HG03097 (cell line): ENCODE data around the gene C14orf180.
"Not testable (repeated sequence)": the region's sequence is repeated elsewhere in the genome, so short reads cannot be mapped to it uniquely, and the experiment has no call there.

Source experiments
- ATAC-seq: cut with Tn5 transposase; IDR thresholded peaks from one replicate; pipeline ENCODE4 v1.9.1; 2021; ENCODE audit not compliant: unreplicated experiment, low FRiP score

Gene C14orf180

DNA sequence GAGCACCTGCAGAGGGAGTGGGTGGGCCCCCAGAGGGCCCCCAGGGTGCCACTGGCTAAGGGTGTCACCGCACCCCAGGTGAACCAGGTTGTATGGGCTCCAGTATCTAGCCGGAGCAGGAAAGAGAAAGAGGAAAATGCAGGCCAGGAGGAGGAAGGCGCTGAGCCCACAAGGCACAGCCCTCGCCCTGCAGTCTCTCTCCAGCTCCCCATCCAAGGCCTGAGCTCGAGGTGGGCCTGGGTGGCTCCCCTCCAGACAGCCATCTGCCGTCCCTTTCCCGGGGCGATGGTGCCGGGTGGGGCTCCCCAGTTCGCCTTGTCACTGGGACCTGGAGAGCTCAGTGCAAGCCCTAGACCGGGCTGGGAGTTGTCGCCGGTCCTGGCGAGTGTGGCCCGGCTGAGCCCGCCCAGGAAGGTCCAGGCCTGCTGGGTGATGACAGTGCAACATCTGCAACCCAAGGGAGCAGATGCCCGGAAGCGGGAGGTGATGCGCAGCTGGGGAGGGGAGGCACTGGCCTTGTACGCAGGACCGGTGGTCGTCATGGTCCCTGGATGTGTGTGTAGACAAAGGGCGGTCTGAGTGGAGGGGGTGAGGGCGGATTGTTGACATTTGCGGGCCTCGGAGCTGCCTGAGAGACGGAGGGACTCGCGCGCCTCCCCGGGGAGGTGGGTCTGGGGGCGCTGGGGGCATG, 24.3 kb downstream of the C14orf180 start:
- no peak for ATAC-seq

DNA sequence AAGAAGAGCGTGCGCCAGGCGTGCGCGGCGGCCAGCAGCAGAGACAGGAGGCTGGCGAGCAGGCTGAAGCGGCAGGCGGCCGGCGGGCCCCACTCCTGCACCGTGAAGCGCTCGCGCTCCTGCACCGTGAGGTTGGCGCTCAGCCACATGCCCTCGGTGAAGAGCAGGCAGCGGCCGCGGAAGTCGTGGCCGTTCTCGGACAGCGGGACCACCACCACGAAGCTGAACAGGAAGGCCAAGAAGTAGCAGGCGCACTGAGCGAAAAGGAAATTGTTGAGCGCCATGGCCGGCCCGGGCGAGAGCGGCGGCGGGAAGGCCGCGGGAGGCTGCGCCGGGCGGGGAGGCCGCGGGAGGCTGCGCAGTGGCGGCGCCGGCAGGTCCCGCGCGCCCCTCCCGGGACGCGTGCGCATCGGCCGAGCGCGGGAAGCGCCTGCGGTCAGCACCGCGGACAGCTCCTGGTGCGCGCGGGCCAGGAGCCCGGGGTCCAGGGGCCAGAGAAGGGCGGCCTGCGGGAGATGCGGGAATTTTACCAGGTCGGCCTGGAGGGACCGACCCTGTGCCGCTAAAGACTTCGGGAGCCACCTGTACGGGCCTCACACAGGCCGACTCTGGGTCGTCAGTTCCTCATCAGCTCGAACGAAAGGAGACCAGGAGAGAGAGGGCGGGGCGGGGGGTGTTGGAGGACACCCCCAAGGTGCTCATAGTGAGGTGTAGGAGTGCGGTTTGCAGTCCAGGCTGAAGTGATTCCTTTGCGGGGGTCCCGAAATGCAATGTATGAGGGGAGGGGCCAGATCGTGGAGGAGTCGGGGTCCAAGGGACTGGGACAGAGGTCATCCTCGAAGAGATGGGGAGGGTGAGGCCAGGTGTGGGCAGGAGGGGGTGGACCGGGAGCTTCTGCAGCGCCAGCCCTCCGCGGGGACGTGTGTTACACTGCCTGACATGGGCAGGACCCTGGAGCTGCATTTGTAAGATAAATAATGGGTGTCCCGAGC, 25.2 kb downstream of the C14orf180 start, which contains the start of gene TMEM179:
TSS of gene TMEM179 (minus strand) at position 315 of the 992 bp plus-strand sequence. CDS start at position 284, 31 bp downstream.
- no peak for ATAC-seq

DNA sequence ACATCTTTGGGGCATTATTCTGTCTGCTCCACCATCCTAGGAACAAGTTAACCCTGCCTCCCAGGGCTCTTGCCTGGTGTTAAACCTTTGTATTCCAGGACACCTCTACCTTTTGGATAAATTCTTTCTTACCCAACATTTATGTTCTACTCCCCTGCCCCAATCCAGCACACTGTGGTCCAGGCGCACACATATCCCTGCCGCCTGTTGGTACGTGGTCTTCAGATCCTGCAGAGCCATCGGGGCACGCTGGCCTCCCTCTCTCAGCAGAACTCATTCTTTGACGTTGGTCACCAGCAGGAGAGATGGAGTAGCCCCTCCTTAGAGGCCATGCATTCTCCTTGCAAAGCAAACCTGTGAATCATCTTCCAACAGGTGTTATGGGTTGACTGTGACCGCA, 30.1 kb downstream of the C14orf180 start:
- no peak for ATAC-seq

DNA sequence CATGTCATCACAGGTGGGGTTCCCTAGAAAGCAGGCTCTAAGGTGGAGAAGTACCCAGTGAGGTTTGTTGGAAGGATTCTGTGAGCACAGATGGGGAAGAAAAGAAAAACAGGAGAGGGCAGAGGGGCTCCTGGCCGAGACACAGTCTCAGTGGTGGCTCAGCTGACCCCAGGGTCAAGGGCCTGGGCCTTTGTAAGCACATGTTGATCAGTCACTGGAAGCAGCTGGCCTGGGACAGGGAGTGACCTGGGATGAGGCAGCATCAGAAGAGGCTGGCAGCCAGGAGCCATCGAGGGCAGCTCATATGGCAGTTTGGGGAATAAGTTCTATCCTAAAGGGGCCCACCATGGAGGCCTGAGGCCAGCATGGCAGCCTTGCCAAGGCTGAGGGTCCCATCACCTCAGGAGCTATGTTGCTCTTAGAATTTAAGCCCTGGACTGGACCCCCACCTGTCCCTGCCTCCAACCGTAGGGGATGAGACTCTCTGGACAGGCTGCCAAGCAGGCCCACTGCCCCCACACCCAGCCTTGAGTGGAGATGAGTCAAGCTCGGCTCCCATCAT, 31.3 kb downstream of the C14orf180 start:
- ATAC-seq = no peak

DNA sequence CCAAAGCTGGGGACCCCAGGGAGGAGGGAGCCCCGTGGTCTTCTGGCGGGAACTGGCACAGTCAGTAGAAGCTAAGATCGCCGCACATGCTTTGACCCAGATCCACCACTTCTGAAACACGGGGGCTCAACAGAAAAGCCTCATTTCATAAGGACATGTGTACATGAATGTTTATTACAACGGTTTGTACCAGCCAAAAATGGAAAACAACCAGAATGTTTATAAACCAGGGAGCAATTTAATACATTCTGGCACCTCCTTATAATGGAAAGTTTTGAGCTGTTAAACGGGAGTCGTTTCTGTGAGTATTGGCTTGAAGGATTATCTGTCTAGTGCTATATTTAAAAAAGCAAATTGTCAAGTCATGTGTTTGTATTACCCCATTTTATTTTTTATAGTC, 32.3 kb downstream of the C14orf180 start:
- ATAC-seq = no peak

DNA sequence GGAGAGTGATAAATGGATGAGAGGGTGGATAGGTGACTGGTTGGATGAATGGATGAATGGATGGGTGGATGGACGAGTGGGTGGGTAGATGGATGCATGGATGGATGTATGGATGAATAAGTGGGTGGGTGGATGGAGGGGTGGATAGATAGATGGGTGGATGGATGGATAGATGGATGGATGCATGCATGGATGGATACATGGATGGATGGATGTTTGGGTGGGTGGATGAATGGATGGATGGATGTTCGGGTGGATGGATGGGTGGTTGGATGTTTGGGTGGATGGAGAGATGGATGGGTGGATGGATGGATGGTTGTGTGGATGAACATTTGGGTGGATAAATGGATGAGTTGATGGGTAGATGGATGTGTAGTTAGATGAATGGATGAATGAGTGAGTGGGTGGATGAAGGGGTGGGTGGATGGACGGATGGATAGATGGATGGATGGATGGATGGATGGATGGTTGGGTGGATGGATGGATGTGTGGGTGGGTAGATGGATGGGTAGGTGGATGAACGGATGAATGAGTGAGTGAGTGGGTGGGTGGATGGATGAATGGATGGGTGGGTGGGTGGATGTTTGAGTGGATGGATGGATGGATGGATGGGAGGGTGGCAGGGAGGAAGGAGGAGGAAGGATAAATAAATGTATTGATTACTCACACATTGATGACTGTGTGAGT, 34.7 kb downstream of the C14orf180 start:
- no peak for ATAC-seq

DNA sequence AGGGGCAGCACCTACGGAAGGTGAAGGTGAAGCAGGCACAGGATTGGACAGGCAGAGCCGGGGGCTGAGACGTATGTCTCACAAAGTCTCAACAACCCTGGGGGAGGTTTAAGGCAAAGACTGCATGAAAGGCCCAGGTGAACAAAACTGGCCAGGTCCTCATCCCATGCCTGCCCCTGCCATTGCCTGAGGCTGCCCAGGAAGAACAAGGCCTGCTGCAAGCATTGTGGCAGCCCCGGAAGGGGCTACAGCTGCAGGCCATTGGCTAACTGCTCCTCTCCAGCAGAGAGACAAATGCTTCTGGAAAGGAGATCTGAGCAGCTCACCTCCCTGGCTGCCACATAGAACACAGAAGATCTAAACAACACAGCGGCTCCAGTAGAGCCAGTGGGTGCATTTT, 45.4 kb downstream of the C14orf180 start:
- ATAC-seq = no peak

DNA sequence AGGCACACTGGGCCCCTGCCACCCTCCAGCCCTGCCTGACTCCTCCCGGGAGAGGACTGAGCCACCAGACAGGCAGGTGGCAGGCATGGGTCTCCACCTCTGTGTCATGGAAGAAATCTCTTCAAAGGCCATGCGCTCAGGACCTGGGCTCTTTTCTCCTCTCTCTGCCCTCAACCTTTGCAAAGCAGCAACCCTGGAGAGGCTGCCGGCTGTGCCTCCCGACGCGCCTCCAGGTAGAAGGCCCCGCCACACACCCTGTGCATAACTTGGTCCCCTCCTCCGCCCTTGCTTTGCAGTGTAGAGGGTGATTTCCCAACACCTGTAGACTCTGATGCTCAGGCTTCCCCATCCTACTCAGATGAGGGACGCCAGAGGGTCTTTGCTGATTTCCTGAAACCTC, 53.2 kb downstream of the C14orf180 start:
- ATAC-seq = no peak

DNA sequence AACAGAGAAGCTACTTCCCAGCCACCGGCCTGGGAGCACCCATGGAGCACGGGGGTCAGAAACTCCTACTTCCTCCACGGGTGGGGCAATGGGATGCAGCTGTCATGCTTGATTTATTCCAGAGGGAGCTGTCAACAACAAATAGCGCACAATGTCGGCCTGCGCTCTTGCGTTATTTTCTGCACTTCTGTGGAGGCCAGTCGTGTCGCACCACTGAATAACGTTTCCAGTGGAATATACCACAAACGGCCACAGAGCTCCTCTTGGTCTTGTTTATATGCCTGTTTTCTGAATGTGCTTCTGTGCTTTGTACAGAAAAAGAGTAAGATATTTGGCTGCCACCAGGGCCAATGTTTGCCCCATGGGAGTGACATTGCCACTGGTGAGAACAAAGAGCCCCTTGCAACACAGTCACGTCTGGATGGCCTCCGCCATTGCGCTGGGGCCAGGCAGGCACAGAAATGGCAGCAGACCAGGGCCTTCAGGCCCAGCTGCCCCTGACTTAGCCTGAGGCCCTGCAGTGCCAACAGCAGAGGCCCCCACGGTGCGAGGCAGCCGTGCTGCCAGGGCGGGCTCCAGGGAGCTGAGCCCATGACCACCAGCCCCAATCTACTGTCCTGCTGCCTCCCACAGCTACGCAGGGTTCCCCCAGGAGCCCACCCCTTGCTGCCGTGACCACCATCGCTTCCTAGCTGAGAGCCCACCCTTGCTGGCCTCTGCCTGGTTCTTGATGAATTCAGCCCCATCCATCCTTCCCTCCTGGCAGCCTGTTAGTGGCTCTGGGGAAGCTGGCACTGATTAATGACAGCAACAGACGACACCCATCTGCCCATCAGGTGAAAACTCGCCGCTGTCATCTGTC, 53.9 kb downstream of the C14orf180 start:
- no peak for ATAC-seq

DNA sequence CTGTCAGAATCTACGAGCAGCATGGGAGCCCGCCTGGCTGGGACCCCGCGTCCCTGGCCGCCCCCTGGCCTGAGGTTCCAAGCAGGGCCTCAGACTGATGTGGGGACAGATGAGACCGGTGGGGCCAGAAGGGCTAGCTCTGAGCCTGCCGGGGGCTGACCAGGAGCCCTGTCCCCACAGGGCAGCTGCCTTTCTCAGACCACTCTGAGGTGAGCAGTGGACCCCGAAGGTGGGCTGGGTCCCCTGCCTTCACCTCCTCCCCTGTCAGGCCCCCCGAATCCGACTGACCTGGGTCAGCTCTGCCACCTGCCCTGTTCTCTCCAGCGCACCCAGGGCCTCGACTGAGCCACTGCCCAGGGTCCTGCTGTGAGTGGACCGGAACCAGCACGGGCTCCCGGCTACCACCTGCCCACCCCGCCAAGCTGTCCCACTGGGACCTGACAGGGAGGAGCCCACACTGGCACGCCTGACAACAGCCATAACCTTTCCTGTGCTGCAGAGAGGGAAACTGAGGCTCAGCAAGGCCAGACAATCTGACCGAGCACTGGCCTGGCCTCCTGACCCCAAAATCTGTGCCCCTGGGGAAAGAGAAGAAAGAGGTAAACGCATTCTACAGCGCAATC, 54.7 kb downstream of the C14orf180 start:
- ATAC-seq = no peak

DNA sequence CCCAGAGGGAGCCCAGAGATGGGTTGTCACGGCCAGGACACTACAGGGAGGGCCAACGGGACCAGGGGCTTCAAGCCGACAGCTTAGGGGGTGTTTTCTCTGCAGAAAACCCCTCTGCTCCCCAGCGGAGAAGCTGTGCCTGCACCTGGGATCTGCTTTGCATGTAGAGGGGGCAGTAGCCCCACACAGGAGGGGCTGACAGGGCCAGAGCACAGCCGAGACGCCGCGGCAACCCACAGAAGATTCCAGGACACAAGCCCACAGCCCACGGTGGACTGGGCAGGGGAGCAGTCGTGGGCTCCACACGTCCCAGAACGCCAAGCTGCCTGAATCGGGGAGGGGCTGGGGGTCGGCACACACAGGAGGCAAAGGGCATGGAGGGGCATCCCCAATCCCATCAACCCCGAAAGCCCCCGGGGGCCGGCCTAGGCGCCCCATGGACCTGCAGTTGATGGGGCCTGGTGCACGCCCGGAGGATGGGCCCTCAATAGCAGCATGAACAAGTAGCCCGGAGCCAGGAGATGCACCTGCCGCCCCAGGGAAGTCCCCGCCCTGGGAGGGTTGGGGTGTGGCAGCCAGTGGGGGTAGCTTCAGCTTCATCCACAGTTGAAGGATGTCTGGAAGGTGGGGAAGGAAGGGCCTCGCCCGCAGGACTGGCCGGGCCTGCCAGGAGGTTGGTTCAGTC, 55.5 kb downstream of the C14orf180 start:
- ATAC-seq = no peak

DNA sequence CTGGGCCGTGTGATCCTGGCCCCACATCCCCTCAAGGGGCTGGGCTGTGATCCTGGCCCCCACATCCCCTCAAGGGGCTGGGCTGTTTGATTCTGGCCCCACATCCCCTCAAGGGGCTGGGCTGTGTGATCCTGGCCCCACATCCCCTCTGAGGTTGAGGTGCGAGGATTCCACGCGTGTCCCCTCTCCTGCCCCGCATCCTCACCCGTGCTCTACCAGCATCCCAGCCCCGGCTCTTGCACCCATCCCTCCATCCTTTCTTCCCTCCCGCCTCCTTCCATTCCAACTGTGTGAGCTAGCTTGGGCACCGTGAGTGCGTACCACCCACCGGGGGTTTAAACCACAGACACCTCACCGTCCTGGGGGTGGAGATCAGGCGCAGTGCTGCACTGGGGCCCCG, 56.2 kb downstream of the C14orf180 start:
- ATAC-seq = no peak

DNA sequence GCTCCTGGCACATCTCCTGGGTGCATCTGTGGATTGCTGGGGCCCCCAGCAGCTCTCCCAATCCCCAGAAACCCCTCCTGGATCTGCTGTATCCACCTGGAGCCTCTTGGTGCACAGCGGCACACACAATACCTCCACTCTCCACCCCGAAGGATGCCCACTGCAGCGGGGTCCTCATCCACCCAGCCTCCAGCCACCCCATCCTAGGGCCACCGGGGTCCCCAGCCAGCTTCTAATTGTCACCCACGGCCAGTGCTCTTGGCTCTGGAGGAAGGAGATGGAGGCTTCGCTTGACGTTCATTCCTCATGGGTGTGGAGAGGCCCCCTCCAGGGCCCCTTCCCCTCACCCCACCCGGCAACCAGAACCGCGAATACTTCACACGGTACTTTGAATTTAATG, 56.6 kb downstream of the C14orf180 start:
- no peak for ATAC-seq

DNA sequence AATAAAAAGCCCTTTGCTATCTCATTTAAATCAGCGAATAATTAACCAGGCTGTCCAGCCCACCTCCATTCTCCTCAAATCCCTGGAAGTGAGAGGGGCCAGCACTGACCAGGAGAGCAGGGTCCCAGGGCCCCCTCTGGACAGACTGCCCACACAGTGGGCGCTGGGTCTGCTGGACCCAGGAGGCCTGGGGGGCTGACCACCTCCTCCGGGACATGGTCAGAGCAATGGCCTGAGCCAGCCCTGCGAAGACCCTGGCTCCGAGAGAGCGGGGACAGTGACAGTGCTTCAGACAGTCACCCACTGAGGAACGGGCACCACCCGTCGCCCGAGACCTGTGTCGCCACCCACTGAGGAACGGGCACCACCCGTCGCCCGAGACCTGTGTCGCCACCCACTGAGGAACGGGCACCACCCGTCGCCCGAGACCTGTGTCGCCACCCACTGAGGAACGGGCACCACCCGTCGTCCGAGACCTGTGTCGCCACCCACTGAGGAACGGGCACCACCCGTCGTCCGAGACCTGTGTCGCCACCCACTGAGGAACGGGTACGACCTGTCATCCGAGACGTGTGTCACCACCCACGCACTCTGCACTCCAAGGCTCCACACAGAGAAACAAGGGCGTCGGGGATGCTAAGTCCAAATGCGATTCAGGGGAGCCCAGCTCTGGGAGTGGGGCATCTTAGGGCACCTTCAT, 57.4 kb downstream of the C14orf180 start:
- ATAC-seq = not testable (repeated sequence)

DNA sequence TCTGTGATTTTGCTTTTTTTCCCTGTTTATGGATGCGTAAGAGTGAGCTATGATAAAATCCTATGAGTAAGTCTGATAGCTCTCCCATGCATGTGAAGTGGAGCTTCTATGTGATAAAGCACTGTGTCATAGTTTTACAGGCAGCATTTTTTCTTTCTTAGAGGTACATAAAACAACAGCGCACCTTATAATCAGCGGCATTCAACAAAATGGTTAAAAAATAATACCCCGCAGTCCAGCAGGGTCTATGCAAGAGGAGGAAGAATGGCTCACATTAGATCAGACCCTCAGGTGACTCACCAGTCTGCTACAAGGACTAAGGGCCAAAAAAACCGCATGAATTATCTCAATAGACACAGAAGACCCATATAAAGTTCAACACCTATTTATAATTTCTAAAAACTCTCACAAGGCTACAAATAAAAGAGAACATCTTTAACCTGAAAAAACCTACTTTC, 58.0 kb downstream of the C14orf180 start:
- no peak for ATAC-seq

DNA sequence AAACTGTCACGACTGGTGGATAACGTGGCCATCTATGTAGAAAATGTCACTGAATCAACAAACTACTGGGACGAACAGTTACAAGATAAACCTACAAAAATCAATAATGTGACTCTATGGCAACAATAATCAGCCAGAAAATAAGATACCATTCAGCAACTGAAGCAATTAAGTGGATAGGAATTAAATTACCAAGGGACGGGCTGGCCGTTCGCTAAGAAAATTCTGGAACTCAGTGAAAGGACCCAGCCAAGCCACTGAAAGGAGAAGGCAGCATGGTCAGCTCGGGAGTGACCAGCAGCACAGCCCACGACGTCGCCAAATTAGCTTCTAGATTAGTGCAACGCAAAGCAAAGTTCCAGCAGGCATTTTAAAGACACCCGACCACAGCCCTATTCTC, 58.6 kb downstream of the C14orf180 start:
- no peak for ATAC-seq

DNA sequence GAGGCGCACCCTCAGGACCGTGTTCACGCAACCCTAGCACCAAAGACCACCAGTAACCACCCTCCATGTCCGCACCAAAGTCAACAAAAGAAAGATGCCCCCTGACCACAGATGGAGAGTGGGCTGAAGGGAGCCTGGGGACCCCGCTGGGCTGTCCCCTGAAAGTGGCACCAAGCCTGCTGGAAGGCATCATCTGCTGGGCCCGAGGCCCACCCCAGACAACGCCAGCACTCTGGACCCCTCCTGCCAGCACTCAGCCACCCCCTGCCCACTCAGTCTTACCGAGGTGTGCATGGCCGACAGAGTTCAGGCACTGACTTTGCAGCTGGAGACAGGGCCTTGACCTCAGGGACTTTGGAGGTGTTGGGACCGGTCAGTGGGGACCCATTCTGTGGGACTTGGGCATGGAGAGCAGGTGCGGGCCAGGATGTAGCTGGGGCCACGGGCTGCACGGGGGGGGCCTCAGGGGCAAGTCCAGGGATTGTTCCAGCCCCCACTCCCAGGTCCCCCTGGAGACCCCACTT, 59.4 kb downstream of the C14orf180 start:
- ATAC-seq = no peak

DNA sequence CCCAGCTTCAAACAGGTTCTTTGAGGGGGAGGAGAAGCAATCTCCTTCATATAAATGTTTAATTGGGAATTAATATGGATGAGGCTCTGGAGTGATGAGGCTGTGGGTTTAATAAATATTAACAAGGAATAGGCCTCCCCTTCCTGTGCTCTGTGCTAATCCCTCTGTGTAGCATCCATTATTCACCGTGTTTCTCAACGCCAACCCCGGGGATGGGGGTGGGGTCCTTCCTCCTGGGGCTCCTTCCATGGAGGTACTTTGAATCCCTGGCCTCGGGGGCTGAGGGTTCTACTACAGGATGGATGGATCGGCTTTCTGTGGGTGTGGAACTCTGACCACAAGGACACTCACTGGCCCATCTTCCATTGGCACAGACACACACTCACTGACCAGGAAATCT, 59.9 kb downstream of the C14orf180 start:
- no peak for ATAC-seq
